GM19468 (cell line): ENCODE measurements around the gene LRAT.
"Not testable (repeated sequence)": the region's sequence is repeated elsewhere in the genome, so short reads cannot be mapped to it uniquely, and the experiment has no call there.

ENCODE experiments used
- ATAC-seq: cut with Tn5 transposase; IDR thresholded peaks from one replicate; pipeline ENCODE4 v1.9.1; 2021; ENCODE audit warnings: mild to moderate bottlenecking, moderate library complexity, moderate number of reproducible peaks; ENCODE audit not compliant: unreplicated experiment; ENCODE audit errors: extremely low read depth

LRAT gene

DNA sequence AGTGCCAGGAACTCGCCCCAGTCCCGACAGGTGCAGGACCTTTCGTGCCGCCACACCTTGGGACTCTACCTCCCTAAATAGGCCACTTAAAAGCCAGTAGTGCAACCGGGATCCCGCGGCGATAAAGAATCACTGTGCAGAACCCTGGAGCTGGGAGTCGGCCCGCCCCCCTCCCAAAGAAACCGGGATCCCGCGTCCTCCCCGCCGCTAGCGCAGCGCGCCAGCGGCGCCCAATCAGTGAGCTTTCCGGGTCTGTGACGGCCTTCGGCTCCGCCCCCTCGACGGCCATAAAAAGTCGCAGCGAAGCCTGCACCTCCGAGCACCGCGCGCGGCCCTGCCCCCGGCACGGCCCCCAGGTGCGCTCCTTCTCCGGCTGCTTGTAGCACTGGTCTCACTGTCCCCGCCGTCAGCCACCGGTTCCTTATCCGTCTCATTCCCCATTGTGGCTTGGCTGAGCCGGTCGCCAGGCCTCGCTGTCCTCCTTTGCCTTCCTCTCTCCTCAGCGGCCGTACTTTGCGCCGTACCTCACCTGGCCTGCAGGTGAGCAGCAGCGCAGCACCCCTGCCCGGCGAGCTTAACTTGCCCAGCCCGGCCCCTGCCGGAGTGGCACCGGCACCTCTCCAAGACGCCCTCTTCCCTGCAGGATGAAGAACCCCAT lies at the start of gene LRAT:
Gene LRAT, plus strand, starts transcription at position 318 of the 658 bp plus-strand sequence. Its CDS starts 327 bp downstream, at position 645.
- ATAC-seq = no peak

DNA sequence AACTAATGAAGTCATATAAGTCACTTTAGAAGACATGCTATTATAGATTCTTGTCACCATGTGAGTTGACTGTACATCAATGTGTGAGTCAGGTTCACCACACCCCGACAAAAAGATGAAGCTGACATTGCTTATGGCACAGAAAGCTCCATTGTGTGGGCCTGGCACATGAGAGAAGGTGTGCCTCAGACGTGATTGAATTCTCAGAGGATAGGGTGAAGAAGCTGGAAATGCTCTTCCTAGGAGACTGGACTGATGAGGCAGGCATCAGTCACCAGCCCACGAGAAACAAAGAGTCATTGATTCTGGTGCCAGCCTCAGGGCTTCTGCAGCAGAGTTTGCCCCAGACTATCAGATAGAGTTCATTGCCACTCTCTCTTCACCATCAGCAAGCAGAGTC lies 35.9 kb upstream of the LRAT start:
- no peak for ATAC-seq

DNA sequence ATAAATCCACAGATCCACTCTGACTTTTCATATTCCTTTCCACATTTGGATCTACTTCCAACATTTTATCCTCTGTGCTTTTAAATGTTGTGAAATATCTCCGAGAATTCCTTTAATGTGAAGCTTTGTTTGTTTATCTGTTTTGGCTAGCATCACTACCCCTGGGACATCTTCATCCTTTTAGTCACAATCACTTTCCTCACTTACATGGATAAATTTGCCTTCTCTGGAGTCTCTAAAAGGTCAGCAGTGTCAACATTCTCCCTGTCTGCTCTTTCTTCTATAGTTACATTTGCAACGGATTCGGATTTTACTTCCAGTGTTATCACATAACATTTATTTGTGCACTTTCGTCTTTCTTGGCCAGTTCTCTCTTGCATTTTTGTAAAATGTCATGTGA lies 34.2 kb upstream of the LRAT start:
- ATAC-seq = no peak

DNA sequence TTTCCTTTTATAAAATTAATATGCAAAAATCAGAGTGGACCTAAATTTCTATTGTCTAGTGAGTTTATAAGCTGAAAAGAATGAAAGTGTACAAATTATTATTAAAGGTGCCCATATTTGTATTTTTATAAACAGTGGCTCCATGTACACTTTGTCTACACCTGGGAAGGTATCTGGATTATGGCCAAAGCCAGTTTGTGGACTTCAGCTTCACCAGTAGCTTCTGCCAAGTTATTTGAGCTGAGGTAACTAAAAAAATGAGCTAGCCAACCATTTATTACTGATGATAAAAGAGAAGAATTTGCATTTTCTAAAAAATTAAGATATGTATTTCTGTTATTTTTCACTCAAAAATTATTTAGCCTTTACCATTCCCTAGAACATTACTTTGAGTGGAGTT lies 32.3 kb upstream of the LRAT start:
- no peak for ATAC-seq

DNA sequence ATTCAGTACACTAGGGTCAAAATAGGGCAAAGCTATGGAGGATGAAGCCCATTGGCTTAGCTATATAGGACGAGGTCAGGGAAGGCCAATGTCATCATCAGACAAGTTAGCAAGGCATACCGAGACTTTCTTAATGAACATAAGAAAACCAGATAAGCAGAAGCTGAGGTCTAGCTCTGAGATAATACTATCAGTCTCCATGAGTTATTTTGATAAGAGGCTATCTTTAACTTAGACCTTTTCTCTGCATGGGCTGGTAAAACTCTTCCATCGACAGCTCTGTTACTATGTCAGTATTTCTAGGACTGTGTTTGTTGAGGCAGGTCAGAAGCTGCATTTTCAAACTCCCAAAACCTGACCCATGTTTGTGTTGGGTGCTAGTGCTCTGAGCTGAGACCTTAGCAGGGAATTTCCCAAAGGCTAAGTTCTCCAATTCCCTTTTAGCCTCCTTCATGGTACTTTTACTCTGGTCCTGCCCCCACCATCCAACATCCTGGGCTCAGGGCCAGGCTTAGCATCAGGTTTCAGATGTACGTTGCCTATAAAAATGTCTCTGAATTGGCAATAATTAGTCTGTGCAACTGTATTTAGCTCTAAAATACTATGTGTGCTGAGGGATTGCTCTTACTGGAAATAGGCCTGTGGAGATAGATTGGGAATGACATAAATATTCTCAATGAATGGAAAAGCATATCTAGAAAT lies 29.3 kb upstream of the LRAT start:
- ATAC-seq = no peak

DNA sequence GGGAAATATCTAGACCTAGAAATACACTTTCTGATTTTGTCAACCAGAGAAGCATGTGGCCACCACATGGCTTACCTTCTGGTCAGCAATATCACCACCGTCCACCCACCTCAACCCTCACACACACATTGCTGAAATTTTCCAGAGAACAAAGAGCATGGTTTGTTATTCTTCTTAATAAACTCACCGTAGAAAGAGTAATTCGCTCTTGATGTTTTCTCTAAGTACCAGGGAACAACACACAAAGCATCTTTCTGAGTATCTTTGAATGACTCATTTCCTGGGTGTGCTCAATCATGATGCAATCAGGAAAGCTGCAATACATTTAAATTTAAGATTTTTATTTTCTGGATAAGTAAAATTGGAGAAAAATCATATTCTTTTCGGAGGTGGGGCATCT lies 24.7 kb upstream of the LRAT start:
- no peak for ATAC-seq

DNA sequence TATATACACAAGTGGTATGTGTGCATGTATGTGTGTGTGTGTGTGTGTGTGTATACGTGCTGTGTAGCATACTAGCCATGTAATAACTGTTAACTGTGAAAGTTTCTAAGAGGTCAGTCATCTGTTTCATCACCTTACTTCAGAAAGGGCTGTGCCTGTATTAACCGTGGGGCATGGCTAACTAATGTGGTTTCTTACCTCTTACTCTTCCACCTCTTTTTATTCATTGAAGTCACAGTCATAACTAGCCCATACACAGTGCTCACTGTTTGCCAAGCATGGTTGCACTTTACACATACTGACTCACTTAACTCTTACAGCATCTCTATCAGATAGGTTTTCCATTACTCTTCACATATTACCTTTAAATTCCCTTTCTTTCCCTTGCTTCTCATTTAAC lies 23.7 kb upstream of the LRAT start:
- no peak for ATAC-seq

DNA sequence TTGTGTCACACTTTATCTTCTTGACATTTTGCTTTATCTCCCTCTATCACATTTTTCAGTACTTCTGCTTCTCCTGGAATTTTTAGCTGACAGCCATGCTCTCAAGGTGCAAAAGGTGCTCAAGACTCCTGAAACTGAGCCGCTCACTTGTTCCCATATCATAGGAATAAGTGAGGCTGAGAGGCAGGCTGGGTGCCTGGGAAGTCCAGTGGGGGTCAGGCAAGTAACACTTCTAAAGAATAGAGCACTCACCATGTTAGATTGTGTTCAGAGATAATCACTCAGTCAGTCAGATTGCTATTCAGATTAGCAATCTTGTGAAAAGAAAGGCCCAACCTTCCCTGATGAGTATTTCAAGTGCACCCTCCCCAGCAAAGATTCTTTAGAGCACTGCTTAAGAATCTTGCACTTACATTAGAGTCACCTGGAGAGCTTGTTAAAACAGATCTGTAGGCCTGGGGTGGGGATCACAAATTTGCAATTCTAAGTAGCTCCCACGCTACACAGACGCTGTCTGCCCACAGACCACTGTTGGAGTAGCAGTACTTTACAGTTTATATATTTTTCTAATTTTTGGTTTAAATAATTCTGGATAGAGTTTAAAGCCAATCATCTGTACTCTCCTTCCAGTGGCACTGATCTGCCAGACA lies 23.1 kb upstream of the LRAT start:
- ATAC-seq = no peak

DNA sequence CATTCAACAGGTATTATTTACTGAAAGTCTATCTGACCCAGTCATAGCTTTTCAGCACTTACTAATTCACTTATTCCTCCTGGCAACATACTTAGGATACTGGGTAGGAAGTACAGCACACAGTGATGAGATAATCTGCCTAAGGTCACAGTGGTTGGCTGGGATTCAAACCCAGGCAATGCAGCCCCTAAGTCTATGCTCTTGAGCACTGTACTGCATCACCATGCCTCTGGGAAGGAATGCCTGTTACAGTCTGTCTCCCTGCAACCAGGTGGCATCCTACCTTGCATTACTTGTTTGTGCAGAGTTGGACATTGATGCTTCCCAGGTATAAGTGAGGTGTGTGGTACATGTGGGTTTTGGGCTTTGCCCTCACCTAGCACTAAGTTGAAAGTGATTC lies 21.5 kb upstream of the LRAT start:
- ATAC-seq = no peak

DNA sequence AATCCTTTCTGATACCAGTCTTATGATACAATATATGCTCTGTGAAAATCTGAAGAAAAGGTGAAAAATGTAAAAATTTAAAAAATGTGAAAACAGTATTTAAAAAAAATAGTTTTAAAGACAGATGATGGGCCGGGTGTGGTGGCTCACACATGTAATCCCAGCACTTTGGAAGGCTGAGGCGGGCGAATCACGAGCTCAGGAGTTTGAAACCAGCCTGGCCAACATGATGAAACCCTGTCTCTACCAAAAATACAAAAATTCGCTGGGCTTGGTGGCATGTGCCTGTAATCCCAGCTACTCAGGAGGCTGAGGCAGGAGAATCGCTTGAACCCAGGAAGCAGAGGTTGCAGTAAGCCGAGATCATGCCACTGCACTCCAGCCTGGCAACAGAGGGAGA lies 20.2 kb upstream of the LRAT start:
- ATAC-seq = not testable (repeated sequence)

DNA sequence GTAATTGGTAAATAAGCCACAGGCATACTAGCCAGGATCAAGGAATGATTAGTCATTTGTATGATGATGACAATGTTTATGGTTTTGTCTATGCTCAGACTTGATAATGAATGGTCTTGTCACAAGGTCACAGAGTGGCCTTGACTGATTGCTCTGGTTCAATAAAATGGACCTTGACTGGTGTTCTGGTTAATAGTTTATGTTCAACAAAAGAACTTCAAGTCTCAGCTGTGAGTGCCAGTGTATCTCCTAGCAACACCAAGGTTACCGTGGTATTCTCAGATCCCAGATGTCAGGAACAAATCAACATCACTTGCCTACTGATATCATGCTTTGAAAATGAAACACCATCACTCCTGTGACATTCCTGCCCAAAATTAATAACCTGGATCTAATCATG lies 16.3 kb upstream of the LRAT start:
- no peak for ATAC-seq

DNA sequence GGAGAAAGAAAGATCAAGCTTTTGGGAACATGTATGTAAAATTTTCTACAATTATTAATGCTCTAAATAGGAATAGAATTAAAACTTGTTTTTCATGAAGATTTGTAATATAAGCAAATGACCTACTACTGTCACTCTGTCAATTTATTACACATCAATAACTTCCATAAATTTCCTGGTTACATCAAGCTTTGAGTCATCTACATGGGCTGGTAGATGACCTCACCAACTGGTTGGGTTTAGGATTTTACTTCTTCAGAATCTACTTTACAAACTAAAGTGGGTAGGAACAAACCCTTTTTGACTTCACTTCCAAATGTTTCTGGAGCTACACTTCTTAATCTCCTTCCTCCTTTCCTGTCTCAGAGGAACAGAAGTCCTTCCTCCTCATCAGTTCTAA lies 12.0 kb upstream of the LRAT start:
- ATAC-seq = no peak

DNA sequence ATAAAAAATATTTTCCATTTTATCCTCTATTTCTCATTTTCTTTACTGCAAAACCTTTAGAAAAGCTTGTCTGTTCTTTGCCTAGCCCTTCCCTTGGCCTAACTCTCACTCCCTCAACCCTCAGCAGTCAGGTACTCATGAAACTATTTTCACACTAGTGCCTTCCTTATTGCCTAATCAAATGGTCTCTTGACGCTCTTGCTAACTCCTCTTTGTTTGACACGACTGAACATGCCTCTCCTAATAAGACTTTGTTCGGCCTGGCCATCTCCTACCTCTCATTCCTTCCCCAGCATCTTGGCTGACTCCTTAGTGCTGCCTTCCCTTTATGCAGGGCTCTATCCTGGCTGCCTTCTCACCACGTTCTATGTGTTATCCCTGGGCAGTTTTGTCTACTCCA lies 11.1 kb upstream of the LRAT start:
- ATAC-seq = no peak

DNA sequence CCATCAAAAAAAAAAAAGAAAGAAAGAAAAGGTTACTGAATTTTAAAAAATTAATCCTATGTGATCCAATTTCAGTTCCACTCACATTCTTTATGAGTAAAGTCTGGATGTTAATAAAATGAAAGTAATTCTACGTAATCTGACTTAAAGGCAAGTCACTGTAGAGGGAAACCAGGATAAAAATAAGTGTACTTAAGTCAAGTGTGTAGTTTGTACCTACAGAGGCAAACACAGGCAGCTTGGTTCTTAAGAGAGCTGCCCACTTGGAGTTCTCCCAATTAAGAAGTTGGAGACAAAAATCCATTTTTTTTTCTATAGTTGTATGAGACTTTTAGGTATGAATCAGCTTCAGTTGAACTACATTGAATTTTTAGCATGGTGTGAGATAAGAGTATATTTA lies 7.0 kb upstream of the LRAT start:
- no peak for ATAC-seq

DNA sequence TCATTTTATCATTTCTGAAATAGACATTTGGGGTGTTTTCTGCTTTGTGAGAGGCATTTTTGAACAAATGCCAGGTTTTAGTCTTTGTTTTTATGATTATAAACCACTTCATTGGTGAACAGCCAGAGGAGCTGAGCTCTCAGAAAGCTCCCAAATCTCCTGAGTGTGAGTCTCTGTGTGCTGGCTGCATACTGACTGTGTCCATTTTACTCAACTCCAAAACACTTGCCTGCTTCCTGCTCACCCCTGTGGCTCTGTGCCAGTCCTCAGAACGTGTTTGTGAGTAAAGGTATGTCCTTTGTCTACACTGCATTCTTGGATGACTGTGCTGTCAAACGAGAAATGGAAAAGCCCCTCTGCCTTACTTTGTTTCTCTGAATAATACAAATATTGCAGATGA lies 5.4 kb upstream of the LRAT start:
- no peak for ATAC-seq

DNA sequence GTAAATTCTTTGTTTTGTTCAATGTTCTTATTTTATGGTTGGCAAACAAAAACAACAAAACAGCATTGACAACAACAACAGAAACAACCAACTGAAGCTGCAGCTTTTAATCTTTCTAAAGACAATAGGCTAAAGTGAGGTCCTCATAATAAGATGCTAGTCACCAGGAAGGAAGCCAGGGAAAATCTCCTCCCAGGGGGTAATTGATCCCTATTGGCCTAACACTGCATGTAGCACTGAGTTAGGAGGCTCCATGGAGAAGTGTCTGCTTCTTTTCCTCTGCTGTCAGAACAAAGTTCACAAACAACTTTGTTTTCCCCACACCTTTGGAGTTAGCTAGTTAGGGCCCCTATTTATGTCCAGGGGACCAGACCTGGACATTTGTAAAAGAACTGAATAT lies 4.7 kb upstream of the LRAT start:
- no peak for ATAC-seq

DNA sequence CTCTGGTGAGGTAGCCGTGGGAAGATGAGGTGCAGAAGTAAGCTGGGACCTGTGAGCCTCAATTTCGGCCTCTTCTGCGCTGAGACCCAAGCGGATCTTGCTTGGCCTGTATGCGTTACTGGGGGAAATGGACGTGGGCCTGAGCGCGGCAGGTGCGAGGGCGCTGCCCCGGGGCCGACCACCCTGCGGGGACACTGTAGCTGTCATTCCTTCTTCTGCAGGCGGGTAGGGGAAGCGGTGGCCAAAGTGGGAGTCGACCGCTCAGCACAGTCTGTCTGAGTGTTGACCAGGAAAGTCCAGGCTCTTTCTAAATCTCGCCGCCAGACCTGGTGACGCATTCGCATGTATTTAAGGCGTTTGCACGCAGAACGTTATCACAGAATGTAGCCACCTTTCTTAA lies 3.3 kb upstream of the LRAT start:
- no peak for ATAC-seq

DNA sequence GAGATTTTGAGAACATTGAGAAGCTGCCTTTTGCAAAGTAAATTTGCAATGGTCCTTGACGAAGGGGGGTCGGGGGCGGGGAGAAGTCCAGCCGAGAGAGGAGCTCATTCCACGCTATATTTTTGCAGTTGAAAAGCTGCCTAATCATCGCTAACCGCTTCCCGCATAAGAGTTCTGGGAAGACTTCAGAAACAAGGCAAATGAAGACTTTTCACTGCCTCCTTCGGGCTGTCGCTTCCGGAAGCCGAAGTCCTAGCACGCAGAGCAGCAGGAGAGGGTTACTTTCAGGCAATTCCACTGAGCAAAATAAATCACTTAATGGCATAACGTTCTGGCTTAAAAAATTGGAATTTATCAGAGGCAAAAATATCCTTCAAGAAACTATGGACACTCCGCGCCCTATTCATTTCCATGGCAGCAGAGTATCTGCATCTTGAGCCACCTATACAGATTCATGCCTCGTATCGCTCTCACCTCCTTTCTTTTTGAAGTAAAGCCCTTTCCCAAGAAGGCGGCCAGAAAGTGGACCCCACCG lies 2.6 kb upstream of the LRAT start:
- ATAC-seq = no peak

DNA sequence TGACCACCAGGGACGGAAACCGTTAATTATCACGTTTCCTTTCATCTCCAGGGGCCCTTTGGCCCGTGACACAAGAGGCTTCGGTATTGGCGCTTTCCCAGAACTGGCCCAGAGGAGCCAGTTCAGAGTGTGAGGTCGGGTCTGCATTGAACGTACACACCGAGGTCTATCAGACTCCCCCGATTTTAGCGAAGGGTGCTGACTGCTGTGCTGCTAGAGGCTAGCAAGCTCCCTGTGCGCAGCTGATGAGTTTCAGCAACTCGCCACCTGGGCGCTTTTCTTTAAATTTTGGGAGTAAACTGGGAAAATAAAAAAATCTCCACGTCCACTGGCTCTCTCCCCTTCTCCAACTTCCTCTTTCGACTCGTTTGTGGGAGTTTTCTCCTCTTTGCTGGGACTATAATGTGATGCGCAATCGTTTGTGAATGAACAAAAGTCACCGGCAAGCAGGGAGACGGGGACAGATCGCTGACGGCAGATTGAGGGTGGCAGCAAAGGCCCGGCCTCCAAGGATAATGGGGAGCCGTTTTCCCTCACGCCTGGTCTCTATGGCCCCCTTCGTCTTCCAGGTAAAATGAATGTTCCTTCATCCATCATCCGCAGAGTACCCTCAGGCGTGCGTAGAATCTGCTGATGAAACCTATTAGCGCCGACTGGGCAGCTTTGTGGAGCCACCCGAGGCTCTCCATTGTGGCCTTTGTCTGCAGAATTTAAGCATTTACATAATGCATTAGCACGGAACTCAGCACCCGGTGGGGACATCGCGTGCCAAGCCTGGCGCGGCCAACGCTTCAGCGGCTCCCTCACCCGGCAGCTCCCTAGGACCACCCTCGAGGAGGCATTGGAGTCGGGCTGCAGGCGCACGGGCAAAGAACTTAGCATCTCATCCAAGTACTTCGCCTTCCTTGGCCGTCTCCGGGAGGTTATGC lies 1.6 kb upstream of the LRAT start:
- ATAC-seq = no peak

DNA sequence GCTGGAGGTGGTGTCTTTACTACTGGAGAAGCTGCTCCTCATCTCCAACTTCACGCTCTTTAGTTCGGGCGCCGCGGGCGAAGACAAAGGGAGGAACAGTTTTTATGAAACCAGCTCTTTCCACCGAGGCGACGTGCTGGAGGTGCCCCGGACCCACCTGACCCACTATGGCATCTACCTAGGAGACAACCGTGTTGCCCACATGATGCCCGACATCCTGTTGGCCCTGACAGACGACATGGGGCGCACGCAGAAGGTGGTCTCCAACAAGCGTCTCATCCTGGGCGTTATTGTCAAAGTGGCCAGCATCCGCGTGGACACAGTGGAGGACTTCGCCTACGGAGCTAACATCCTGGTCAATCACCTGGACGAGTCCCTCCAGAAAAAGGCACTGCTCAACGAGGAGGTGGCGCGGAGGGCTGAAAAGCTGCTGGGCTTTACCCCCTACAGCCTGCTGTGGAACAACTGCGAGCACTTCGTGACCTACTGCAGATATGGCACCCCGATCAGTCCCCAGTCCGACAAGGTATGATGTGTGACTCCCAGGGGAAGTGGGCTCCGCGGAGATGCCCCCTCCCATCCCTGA lies 634 bp downstream of the LRAT start:
- no peak for ATAC-seq
